ENCODE results near the gene LRRC10B.
A peak's percentile ranks its signal among the peaks of the same experiment; 100 is the strongest.

The LRRC10B gene

GRCh38 chr11:61549662-61550568 lies 41.4 kb downstream of the LRRC10B start:
- DNase-seq = no peak

- DNase-seq = no peak
Observed at GRCh38 chr11:61550665-61551227, 42.2 kb downstream of the LRRC10B start.

- no peak for DNase-seq
Observed at GRCh38 chr11:61551634-61552033, 43.1 kb downstream of the LRRC10B start.

GRCh38 chr11:61552108-61552635 lies 43.6 kb downstream of the LRRC10B start:
- no peak for DNase-seq

- DNase-seq = peak; percentile 75
Observed at GRCh38 chr11:61553373-61554171, 45.0 kb downstream of the LRRC10B start.

- DNase-seq = no peak
Observed at GRCh38 chr11:61554172-61554988, 45.8 kb downstream of the LRRC10B start.

- peak; percentile 26 for DNase-seq
Observed at GRCh38 chr11:61555051-61555969, 46.8 kb downstream of the LRRC10B start.

- DNase-seq = no peak
Observed at GRCh38 chr11:61555978-61556377, 47.4 kb downstream of the LRRC10B start.

GRCh38 chr11:61556621-61557020 lies 48.1 kb downstream of the LRRC10B start:
- DNase-seq = no peak
